ENCODE measurements around the gene S100A10.

Gene S100A10

GRCh38 chr1:151978922-151979321 lies 14.7 kb downstream of the S100A10 start:
- H3K9ac ChIP-seq (ENCODE audit: low read depth in 1 of 2, low read length in 2 of 2) = no peak overlapping the region
- H3K4me3 ChIP-seq (ENCODE audit: low read length in 2 of 2) = no peak overlapping the region
- H3K9me3 ChIP-seq (ENCODE audit: control insufficient read depth in 2 of 2, low read length in 2 of 2) = no peaks in the 10 kb centered on the region
- H3K27me3 ChIP-seq (ENCODE audit: control insufficient read depth in 2 of 2, insufficient read depth in 2 of 2, low read length in 2 of 2) = no peaks in the 10 kb centered on the region
- H3K4me1 ChIP-seq (ENCODE audit: control insufficient read depth in 2 of 2, insufficient read depth in 2 of 2, low read length in 2 of 2) = peaks cover 20 to 41% of the 10 kb centered on the region in 2 donors
- peaks cover 21 to 28% of the 10 kb centered on the region in 2 donors for H3K36me3 ChIP-seq (ENCODE audit: control insufficient read depth in 2 of 2, insufficient read depth in 2 of 2, low read length in 2 of 2)
- H3K27ac ChIP-seq (ENCODE audit: low read depth in 2 of 2, low read length in 2 of 2) = no peak overlapping the region

- Histone ChIP-seq H3K9ac (ENCODE audit: low read depth in 1 of 2, low read length in 2 of 2) (no peak overlapping the region), H3K4me3 (ENCODE audit: low read length in 2 of 2) (no peak overlapping the region), H3K36me3 (ENCODE audit: control insufficient read depth in 2 of 2, insufficient read depth in 2 of 2, low read length in 2 of 2) (peaks cover 10 to 16% of the 10 kb centered on the region in 2 donors), H3K27ac (ENCODE audit: low read depth in 2 of 2, low read length in 2 of 2) (no peak overlapping the region), H3K9me3 (ENCODE audit: control insufficient read depth in 2 of 2, low read length in 2 of 2) (no peaks in the 10 kb centered on the region), H3K4me1 (ENCODE audit: control insufficient read depth in 2 of 2, insufficient read depth in 2 of 2, low read length in 2 of 2) (peaks cover 21 to 47% of the 10 kb centered on the region in 2 donors), H3K27me3 (ENCODE audit: control insufficient read depth in 2 of 2, insufficient read depth in 2 of 2, low read length in 2 of 2) (no peaks in the 10 kb centered on the region)
Measured at GRCh38 chr1:151977662-151978230, 15.9 kb downstream of the S100A10 start.

GRCh38 chr1:151976858-151977257 lies 16.8 kb downstream of the S100A10 start:
- Histone ChIP-seq H3K4me1 (ENCODE audit: control insufficient read depth in 2 of 2, insufficient read depth in 2 of 2, low read length in 2 of 2) (peaks cover 27 to 50% of the 10 kb centered on the region in 2 donors), H3K9ac (ENCODE audit: low read depth in 1 of 2, low read length in 2 of 2) (no peak overlapping the region), H3K27ac (ENCODE audit: low read depth in 2 of 2, low read length in 2 of 2) (peak overlapping the region; percentile 11 to 73), H3K9me3 (ENCODE audit: control insufficient read depth in 2 of 2, low read length in 2 of 2) (no peaks in the 10 kb centered on the region), H3K4me3 (ENCODE audit: low read length in 2 of 2) (no peak overlapping the region), H3K36me3 (ENCODE audit: control insufficient read depth in 2 of 2, insufficient read depth in 2 of 2, low read length in 2 of 2) (peaks cover 4 to 9% of the 10 kb centered on the region in 2 donors), H3K27me3 (ENCODE audit: control insufficient read depth in 2 of 2, insufficient read depth in 2 of 2, low read length in 2 of 2) (no peaks in the 10 kb centered on the region)

GRCh38 chr1:151976015-151976343 lies 17.7 kb downstream of the S100A10 start:
- Histone ChIP-seq H3K36me3 (ENCODE audit: control insufficient read depth in 2 of 2, insufficient read depth in 2 of 2, low read length in 2 of 2) (peaks cover 0 to 3% of the 10 kb centered on the region in 2 donors), H3K4me3 (ENCODE audit: low read length in 2 of 2) (no peak overlapping the region), H3K27ac (ENCODE audit: low read depth in 2 of 2, low read length in 2 of 2) (peak overlapping the region; percentile 3 to 62), H3K9me3 (ENCODE audit: control insufficient read depth in 2 of 2, low read length in 2 of 2) (no peaks in the 10 kb centered on the region), H3K9ac (ENCODE audit: low read depth in 1 of 2, low read length in 2 of 2) (no peak overlapping the region), H3K4me1 (ENCODE audit: control insufficient read depth in 2 of 2, insufficient read depth in 2 of 2, low read length in 2 of 2) (peaks cover 24 to 50% of the 10 kb centered on the region in 2 donors), H3K27me3 (ENCODE audit: control insufficient read depth in 2 of 2, insufficient read depth in 2 of 2, low read length in 2 of 2) (no peaks in the 10 kb centered on the region)

- peak overlapping the region in 1 of 2 donors; percentile 27 for H3K4me3 ChIP-seq (ENCODE audit: low read length in 2 of 2)
- no peaks in the 10 kb centered on the region for H3K27me3 ChIP-seq (ENCODE audit: control insufficient read depth in 2 of 2, insufficient read depth in 2 of 2, low read length in 2 of 2)
- peaks cover 21 to 49% of the 10 kb centered on the region in 2 donors for H3K4me1 ChIP-seq (ENCODE audit: control insufficient read depth in 2 of 2, insufficient read depth in 2 of 2, low read length in 2 of 2)
- H3K9me3 ChIP-seq (ENCODE audit: control insufficient read depth in 2 of 2, low read length in 2 of 2) = no peaks in the 10 kb centered on the region
- peak overlapping the region; percentile 72 to 74 for H3K27ac ChIP-seq (ENCODE audit: low read depth in 2 of 2, low read length in 2 of 2)
- no peak overlapping the region for H3K9ac ChIP-seq (ENCODE audit: low read depth in 1 of 2, low read length in 2 of 2)
- no peaks in the 10 kb centered on the region for H3K36me3 ChIP-seq (ENCODE audit: control insufficient read depth in 2 of 2, insufficient read depth in 2 of 2, low read length in 2 of 2)
Measured at GRCh38 chr1:151975311-151976014, 18.2 kb downstream of the S100A10 start.

GRCh38 chr1:151972542-151973248 lies 21.0 kb downstream of the S100A10 start:
- no peak overlapping the region for H3K4me3 ChIP-seq (ENCODE audit: low read length in 2 of 2)
- H3K9ac ChIP-seq (ENCODE audit: low read depth in 1 of 2, low read length in 2 of 2) = peak overlapping the region in 1 of 2 donors; percentile 10
- peaks cover 24 to 56% of the 10 kb centered on the region in 2 donors for H3K4me1 ChIP-seq (ENCODE audit: control insufficient read depth in 2 of 2, insufficient read depth in 2 of 2, low read length in 2 of 2)
- H3K36me3 ChIP-seq (ENCODE audit: control insufficient read depth in 2 of 2, insufficient read depth in 2 of 2, low read length in 2 of 2) = no peaks in the 10 kb centered on the region
- H3K27ac ChIP-seq (ENCODE audit: low read depth in 2 of 2, low read length in 2 of 2) = peak overlapping the region; percentile 26 to 67
- no peaks in the 10 kb centered on the region for H3K27me3 ChIP-seq (ENCODE audit: control insufficient read depth in 2 of 2, insufficient read depth in 2 of 2, low read length in 2 of 2)
- H3K9me3 ChIP-seq (ENCODE audit: control insufficient read depth in 2 of 2, low read length in 2 of 2) = no peaks in the 10 kb centered on the region

GRCh38 chr1:151970626-151971025 lies 23.0 kb downstream of the S100A10 start:
- H3K36me3 ChIP-seq (ENCODE audit: control insufficient read depth in 2 of 2, insufficient read depth in 2 of 2, low read length in 2 of 2) = no peaks in the 10 kb centered on the region
- H3K9me3 ChIP-seq (ENCODE audit: control insufficient read depth in 2 of 2, low read length in 2 of 2) = no peaks in the 10 kb centered on the region
- peaks cover 17 to 43% of the 10 kb centered on the region in 2 donors for H3K4me1 ChIP-seq (ENCODE audit: control insufficient read depth in 2 of 2, insufficient read depth in 2 of 2, low read length in 2 of 2)
- H3K4me3 ChIP-seq (ENCODE audit: low read length in 2 of 2) = no peak overlapping the region
- H3K27me3 ChIP-seq (ENCODE audit: control insufficient read depth in 2 of 2, insufficient read depth in 2 of 2, low read length in 2 of 2) = no peaks in the 10 kb centered on the region
- no peak overlapping the region for H3K27ac ChIP-seq (ENCODE audit: low read depth in 2 of 2, low read length in 2 of 2)
- H3K9ac ChIP-seq (ENCODE audit: low read depth in 1 of 2, low read length in 2 of 2) = no peak overlapping the region

- no peak overlapping the region for H3K9ac ChIP-seq (ENCODE audit: low read depth in 1 of 2, low read length in 2 of 2)
- H3K4me1 ChIP-seq (ENCODE audit: control insufficient read depth in 2 of 2, insufficient read depth in 2 of 2, low read length in 2 of 2) = peaks cover 17 to 41% of the 10 kb centered on the region in 2 donors
- no peaks in the 10 kb centered on the region for H3K27me3 ChIP-seq (ENCODE audit: control insufficient read depth in 2 of 2, insufficient read depth in 2 of 2, low read length in 2 of 2)
- H3K27ac ChIP-seq (ENCODE audit: low read depth in 2 of 2, low read length in 2 of 2) = no peak overlapping the region
- no peaks in the 10 kb centered on the region for H3K9me3 ChIP-seq (ENCODE audit: control insufficient read depth in 2 of 2, low read length in 2 of 2)
- no peaks in the 10 kb centered on the region for H3K36me3 ChIP-seq (ENCODE audit: control insufficient read depth in 2 of 2, insufficient read depth in 2 of 2, low read length in 2 of 2)
- no peak overlapping the region for H3K4me3 ChIP-seq (ENCODE audit: low read length in 2 of 2)
Measured at GRCh38 chr1:151970128-151970527, 23.5 kb downstream of the S100A10 start.

GRCh38 chr1:151968791-151969399 lies 24.8 kb downstream of the S100A10 start:
- no peaks in the 10 kb centered on the region for H3K9me3 ChIP-seq (ENCODE audit: control insufficient read depth in 2 of 2, low read length in 2 of 2)
- H3K4me3 ChIP-seq (ENCODE audit: low read length in 2 of 2) = no peak overlapping the region
- H3K36me3 ChIP-seq (ENCODE audit: control insufficient read depth in 2 of 2, insufficient read depth in 2 of 2, low read length in 2 of 2) = no peaks in the 10 kb centered on the region
- H3K4me1 ChIP-seq (ENCODE audit: control insufficient read depth in 2 of 2, insufficient read depth in 2 of 2, low read length in 2 of 2) = peaks cover 19 to 31% of the 10 kb centered on the region in 2 donors
- no peaks in the 10 kb centered on the region for H3K27me3 ChIP-seq (ENCODE audit: control insufficient read depth in 2 of 2, insufficient read depth in 2 of 2, low read length in 2 of 2)
- no peak overlapping the region for H3K27ac ChIP-seq (ENCODE audit: low read depth in 2 of 2, low read length in 2 of 2)
- H3K9ac ChIP-seq (ENCODE audit: low read depth in 1 of 2, low read length in 2 of 2) = no peak overlapping the region

- Histone ChIP-seq H3K27ac (ENCODE audit: low read depth in 2 of 2, low read length in 2 of 2) (no peak overlapping the region), H3K9ac (ENCODE audit: low read depth in 1 of 2, low read length in 2 of 2) (no peak overlapping the region), H3K4me1 (ENCODE audit: control insufficient read depth in 2 of 2, insufficient read depth in 2 of 2, low read length in 2 of 2) (peaks cover 19 to 29% of the 10 kb centered on the region in 2 donors), H3K36me3 (ENCODE audit: control insufficient read depth in 2 of 2, insufficient read depth in 2 of 2, low read length in 2 of 2) (no peaks in the 10 kb centered on the region), H3K4me3 (ENCODE audit: low read length in 2 of 2) (no peak overlapping the region), H3K9me3 (ENCODE audit: control insufficient read depth in 2 of 2, low read length in 2 of 2) (no peaks in the 10 kb centered on the region), H3K27me3 (ENCODE audit: control insufficient read depth in 2 of 2, insufficient read depth in 2 of 2, low read length in 2 of 2) (no peaks in the 10 kb centered on the region)
Measured at GRCh38 chr1:151968058-151968457, 25.6 kb downstream of the S100A10 start.

All from mucosa of rectum (tissue), 2 donors.